NCI-H1048 (cell line): ENCODE measurements around the gene SCLY.

ENCODE experiments used
- DNase-seq: peaks from one replicate; lab custom pipeline; 2025; lab: John Stamatoyannopoulos, UW

SCLY gene

GRCh38 chr2:238069877-238070276 is 9.1 kb downstream of the SCLY start:
- no peak for DNase-seq

DNA sequence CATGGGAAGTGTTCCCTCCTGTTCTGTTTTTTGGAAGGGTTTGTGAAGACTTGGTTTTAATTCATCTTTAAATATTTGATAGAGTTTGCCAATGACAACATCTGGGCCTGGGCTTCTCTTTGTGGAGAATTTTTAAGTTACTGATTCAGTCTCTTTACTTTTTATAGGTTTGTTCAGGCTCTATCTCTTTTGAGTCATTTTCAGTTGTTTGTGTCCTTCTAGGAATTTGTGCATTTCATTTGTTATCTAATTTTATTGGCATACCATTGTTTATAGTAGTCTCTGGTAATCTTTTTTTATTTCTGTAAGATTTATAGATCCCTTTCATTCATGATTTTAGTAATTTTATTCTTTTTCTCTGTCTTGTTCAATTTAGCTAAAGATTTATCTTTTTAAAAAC is 14.6 kb downstream of the SCLY start:
- DNase-seq: no peak

GRCh38 chr2:238077292-238077691 is 16.5 kb downstream of the SCLY start:
- DNase-seq: no peak

GRCh38 chr2:238079874-238080327 is 19.1 kb downstream of the SCLY start:
- DNase-seq: no peak

- DNase-seq: no peak
Observed at GRCh38 chr2:238080518-238080917, 19.7 kb downstream of the SCLY start.

DNA sequence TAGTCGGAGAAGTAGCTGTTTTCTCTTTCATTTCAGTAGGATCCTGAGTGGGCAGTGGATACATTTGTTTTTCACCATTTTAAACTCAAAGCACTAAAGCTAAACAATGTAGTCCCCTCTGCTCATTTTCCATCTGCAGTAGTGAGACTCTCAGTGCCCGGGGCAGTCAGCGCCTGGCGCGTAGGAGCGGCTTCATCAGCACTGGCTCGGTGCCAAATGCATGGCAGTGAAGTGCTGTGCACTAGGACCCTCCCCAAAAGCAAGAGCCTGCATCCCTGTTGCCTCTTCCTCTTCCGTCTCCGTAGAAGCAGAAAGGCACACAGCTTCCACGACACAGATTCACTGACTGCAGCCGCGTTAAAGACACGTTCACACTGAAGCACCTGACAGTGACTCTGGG is 20.3 kb downstream of the SCLY start:
- DNase-seq: no peak

DNA sequence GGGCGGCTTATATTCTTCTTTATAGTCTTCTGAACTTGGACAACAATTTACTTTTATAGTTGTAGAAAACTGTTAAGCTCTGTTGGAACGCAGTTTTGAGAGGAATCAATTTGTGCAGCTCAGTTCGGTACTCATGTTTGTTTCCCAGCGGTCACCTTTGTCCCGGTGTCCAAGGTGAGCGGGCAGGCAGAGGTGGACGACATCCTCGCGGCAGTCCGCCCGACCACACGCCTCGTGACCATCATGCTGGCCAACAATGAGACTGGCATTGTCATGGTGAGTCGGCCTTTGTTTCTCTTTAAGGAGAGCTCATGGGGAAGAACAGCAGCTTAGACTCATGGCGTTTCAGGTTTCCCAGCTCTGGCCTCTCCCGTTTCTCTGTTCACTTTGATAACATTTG is 20.8 kb downstream of the SCLY start:
- no peak for DNase-seq

DNA sequence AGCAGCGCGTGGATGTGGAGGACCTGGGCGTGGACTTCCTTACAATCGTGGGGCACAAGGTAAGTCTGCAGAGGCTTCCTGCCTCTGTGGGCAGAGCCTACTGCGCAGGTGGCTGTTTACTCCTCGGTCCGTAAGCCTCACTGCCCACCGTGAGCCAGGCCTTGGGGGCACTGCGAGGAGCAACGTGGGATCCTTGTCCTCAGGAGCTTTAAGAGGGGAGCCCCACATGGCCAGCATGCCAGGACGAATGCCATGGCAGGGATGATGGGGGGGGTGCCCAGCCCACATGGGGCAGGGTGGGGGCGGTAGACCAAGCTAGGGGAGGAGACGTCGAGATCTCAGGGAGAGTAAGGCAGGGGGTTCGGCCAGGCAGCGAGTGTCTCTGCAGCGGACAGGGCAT is 21.4 kb downstream of the SCLY start:
- DNase-seq: no peak

DNA sequence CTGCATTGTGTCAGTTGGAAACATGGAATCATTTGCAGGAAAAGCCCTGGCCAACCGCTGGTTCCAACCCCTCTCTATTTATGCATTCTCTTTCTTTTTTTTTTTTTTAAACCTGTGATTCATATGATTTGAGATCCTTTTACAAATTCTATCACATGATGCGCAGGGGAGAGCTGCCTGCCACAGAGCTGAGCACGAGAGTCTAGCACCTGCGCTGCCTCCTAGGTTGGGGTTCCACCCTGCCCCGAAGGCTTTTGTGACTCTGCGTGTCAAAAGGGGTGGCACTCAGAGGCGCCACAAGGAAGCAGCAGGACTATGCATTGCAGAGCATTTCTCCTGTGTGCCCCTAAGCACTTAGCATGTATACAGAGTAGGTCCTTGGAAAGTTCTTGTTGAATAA is 22.0 kb downstream of the SCLY start:
- no peak for DNase-seq

- no peak for DNase-seq
Observed at GRCh38 chr2:238083919-238084318, 23.1 kb downstream of the SCLY start.

DNA sequence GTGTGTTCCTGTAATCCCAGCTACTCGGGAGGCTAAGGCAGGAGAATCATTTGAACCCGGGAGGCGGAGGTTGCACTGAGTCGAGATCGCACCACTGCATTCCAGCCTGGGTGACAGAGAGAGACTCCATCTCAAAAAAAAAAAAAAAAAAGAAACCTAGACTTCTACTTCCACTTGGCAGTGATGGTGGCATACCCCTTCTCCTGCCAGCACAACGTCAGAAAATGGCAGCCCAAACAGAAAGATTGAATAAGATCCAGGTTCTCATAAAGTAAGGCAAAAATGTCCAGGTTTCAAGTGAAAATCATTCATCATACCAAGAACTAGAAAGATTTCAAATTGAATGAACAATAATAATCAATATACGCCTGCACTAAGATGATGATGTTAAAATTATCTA is 24.0 kb downstream of the SCLY start:
- DNase-seq: no peak

- DNase-seq: no peak
Observed at GRCh38 chr2:238085899-238086298, 25.1 kb downstream of the SCLY start.

DNA sequence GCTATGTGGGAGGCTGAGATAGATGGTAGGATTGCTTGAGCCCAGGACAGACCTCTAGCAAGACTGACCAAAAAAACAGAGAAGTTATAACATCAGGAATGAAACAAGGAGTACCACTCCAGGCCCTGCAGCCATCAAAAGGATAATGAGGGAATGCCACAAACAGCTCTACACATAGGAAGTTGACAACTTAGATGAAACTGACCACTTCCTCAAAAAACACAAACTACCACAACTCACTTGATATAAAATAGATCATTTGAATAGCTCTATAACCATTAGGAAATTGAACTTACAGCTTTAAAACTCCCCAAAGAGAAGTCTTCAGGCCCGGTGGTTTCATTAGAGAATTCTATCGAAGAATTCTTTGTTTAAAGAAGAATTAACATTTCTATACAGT is 26.4 kb downstream of the SCLY start:
- no peak for DNase-seq

- no peak for DNase-seq
Observed at GRCh38 chr2:238090887-238091286, 30.1 kb downstream of the SCLY start.

DNA sequence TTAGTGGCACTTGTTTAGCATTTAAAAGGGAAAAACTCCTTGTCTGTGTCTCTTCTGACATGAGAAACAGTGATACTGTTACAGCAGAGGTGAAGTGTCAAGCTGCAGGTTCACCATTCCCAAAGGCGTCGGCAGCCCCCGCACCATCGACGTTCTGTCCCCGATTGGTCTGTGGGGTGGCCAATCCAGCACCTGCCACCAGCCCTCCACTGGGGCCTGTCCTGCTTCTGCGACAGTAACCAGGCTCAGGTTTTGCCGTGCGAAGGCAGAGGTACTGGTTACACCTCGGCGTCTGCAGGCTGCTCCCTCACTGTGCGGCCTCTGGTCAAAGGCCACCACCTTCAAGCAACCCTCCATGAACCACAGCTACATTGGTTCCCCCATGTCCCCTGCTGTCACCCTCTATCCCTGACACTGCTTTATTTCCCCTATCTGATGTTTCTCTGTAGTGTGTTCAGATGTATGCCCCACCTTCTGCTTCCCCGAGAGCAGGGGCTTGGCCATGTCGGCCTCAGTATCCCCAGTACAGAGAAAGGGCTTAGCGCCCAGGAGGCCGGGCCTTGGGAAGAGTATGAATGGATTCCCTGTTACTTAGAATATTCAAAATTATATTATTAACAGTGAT is 30.7 kb downstream of the SCLY start:
- no peak for DNase-seq

GRCh38 chr2:238092486-238093035 is 31.8 kb downstream of the SCLY start:
- DNase-seq: no peak

DNA sequence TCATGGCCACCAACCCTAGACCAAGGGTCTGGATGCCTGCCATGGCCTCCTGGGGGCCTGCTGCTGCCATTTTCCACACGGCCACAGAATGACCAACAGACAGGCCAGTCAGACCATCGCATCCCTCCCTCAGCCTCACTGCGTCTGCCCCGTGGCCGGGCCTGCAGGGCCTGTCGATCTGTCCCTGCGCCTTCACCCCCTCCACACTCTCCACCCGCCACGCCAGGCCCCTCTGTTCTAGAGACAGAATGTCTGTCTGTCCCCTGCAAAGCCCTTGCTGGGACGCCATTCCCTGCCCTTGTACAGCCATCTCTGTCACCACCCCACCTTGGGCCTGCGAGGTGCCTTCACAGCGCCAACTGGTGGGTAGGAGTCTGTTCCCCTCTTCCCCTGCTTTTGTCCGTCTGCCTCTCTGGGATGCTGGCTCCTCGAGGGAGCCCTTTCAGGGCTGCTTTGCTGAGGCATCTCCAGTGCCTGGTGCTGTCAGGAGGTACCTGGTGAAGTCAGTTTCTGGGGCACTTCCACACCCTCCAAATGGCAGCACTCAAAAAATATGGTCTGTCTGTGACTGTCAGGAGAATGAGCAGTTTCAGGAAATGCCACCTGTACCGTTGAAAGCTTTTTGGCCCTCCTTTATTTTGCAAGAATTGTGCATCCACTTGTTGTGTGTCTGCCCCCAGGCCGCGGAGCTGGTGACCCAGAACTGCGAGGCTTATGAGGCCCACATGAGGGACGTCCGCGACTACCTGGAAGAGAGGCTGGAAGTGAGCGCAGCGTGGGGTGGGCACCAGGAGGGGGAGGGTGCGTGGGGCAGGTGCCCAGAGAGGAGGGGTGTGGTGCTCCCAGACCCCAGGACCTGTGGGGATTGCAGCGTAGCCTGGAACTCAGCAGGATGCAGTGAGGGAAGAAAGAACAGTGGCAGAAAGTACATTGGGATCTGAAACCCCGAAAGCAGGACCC is 32.7 kb downstream of the SCLY start:
- DNase-seq: no peak

DNA sequence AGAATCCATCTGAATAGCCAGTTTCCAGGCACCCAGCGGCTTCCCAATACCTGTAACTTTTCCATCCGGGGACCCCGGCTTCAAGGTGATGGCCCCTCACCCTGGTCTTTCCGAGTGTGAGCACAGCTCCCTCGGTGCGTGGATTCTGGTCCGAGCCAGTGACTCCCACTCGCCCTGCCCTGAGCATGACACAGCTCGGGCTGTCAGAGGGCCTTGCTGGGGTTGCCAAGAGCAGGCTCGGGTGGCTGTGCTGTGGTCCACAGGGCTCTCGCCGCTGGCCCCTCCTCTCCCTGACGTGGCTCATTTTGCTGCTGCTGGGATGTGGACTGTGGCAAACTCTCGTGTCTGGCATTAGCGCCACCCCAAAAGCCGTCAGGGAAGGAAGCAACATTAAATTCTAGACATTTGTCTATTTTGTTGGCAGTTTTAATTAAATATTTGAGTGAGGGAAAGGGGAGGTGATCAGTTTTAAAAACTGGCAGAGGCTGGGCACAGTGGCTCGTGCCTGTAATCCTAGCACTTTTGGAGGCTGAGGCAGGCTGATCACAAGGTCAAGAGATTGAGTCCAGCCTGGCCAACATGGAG is 33.7 kb downstream of the SCLY start:
- no peak for DNase-seq

- no peak for DNase-seq
Observed at GRCh38 chr2:238095143-238095542, 34.3 kb downstream of the SCLY start.

DNA sequence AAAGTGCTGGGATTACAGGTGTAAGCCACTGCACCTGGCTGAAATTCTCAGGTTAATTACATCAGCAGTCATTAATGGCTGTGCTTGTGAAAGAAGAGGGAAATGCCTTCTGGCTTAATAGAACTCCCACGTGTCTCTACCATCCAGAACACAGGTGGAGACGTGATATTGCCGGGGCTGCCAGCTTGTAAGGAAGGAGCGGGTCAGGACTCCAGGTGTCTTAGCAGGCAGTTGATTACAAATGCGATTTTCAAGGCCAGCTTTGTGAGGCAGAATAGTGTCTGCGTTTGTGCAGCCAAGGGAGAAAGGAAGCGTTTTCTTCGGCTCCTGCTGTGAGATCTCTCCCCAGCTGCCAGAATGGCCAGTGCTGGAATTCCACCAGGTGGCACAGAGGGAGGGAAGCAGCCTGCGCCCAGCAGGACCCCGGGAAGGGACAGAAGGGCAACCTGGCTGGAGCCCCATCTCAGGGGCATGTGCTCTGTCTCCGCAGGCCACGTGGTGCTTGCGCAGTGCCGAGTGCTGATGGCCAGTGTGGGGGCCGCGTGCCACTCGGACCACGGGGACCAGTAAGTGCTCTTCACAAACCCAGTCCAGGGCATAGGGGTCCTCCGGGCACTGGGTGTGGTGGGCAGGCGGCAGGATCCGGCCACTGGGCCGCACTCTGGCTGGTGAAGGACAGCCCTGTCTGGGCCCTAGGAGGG is 35.7 kb downstream of the SCLY start:
- DNase-seq: no peak

DNA sequence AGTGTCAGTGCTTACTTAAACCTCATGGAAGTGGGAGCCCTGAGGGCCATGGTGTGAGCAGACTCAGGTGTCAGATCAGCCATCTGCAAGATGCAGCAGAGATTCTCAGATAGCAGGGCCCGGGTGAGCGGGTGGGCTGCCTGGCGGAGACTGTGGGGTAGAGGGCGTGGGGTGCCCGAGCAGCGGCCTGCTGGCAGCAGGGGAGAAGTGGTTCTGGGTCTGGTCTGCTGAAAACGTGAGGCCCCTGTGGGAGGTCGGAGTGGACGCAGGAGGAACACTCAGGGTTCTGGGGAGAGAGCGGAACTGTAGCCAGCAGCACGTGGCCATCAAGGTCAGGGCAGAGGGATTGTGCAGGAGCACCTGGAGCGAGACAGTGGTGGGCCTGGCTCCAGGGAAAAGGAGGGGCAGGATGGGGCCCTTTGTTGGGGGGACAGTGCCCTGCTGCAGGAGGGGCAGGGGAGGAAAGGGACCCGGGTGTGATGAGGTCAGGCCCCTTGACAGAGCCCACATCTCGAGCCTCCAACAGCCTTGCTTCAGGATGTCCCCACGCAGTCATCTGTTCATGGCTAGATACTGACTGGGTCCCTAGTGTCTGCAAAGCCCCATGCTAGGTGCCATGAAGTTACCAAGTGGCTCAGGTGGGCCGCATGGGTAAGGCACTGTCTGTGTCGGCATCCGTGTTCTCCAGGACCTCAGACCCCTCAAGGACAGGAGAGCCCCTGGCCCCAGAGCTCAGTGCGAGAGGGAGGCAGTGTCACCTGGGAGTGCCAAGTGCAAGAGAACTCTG is 36.6 kb downstream of the SCLY start:
- no peak for DNase-seq
